Coronary artery (tissue), 2 donors: ENCODE measurements around the gene ATL1.

Experiments
- DNase-seq: peaks from one replicate; pipeline ENCODE4 v3.0.0-alpha.2; 2017; ENCODE audit warnings: low spot score
- H3K27ac ChIP-seq, 2 donors: fragments of 200-600 bp; sonication (generic); one replicate each; pipeline ENCODE4 v1.5.1; 2016 to 2019
- H3K4me3 ChIP-seq: fragments of 200-600 bp; sonication (generic); 2 replicates; pipeline ENCODE4 v1.5.1; 2016; ENCODE audit warnings: mild to moderate bottlenecking, moderate library complexity
- TF ChIP-seq, protein P1 (sequence below): fragments of 200-600 bp; sonication (generic); IDR thresholded peaks from one replicate; pipeline ENCODE4 v1.5.1; 2019; ENCODE audit warnings: antibody characterized with exemption

The ATL1 gene

DNA sequence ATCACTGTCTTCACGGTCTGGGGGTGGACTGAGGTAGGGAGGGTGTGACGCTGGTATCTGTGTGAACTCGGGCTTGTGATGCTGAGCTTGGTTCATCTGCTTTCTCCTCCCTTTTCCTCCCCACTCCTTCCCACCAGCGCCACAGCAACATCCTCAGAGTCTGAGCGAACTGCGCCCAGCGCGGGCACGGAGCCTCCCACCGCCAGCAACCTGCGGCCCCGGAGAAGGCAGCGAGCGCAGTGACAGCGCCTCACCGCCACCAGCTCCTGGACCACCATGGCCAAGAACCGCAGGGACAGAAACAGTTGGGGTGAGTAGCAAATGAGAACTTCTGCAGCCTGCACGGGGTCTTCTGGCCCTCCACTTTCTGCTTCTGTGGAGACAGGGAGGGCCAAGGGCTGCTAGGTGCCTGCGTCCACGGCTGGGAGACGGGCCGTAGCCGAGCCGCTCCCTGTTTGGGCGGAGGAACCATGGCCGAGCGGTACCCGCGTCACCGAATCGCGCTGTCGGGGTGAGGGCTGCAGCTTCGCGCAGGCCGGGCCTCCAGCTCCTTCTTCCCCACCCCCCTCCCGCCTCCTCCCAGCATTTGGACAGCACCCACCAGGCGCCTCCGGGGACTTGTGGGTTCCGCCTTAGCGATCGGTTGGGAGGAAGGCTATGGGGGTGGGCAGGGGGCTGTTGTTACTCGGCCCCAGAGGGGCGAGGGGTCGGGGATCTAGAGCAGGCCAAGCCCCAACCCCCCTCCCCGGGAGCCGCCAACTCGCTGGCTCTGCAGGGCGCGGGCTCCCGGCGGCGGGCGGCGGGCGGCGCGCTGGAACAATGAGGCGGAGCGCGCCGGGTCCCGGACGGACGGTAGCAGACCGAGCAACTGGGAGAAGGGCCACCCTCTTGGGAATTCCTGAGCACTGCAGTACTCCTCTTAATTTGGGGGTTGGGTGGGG is at the start of gene ATL1:
Gene ATL1 (plus strand): TSS at position 156 of the 941 bp plus-strand sequence. CDS start 121 bp downstream, at position 277.
- peak within 1 kb of the TSS; percentile 87 for H3K4me3 ChIP-seq
- H3K27ac ChIP-seq: peak within 1 kb of the TSS; percentile 94 to 98
- peak; percentile 93 for DNase-seq
- TF ChIP-seq, protein P1, sequence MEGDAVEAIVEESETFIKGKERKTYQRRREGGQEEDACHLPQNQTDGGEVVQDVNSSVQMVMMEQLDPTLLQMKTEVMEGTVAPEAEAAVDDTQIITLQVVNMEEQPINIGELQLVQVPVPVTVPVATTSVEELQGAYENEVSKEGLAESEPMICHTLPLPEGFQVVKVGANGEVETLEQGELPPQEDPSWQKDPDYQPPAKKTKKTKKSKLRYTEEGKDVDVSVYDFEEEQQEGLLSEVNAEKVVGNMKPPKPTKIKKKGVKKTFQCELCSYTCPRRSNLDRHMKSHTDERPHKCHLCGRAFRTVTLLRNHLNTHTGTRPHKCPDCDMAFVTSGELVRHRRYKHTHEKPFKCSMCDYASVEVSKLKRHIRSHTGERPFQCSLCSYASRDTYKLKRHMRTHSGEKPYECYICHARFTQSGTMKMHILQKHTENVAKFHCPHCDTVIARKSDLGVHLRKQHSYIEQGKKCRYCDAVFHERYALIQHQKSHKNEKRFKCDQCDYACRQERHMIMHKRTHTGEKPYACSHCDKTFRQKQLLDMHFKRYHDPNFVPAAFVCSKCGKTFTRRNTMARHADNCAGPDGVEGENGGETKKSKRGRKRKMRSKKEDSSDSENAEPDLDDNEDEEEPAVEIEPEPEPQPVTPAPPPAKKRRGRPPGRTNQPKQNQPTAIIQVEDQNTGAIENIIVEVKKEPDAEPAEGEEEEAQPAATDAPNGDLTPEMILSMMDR: no peak

DNA sequence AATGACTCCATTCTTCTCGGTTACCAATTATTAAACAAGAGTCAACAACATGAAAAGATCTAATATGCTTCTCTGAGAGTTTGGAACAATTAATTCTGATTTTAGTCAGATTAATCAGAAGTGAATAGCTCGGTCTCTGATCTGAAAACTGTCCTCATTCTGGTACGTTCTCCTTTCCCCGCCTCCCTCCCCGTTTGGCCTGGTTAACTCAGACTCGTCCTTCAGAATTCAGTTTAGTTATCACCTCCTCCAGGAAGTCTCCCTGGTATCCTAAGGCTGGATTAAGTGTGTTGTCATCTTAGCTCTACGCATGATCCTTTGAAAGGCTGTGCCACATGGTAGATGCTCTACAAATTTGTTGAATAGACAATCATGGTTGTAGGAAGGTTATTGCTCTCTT is 49.8 kb upstream of the ATL1 start:
- DNase-seq: no peak
- Histone ChIP-seq H3K4me3 (no peak overlapping the region), H3K27ac (no peak overlapping the region)
- TF ChIP-seq, protein P1: no peak

DNA sequence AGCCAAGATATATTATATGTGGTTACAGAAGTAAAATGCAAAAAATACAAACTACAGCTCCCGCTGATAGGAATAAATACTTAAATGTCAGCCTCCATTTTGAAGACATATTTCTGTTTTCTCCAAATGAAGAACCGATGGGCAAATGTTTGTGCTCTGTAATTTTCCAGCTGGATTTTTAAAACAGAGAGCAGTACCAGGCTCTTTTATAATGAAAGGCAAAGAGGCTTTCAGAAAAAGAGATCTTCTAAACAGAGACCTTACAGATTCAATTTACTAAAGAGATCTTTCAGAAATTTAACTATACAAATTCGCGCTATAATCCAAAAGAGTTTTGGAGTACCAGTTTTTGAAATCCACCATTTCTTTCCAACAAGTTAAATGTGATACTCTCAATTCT is 47.5 kb upstream of the ATL1 start:
- TF ChIP-seq, protein P1: no peak

DNA sequence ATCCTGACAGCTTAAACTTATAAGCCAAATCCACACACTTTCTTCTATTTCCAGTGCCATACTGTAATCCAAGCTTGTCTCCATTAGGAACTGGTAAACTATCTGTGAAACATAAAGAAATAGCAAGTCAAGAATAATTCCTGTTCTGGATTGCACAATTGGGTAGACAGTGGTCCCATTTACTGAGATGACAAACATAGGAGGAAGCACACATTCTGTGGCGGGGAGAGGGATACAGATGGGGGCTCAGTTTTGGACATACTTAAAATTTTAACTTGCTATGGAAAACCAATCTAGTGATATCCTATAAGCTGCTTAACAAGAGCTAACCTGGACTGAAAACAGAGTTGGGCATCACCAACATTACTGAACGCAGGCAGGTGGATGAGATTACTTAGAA is 43.9 kb upstream of the ATL1 start:
- TF ChIP-seq, protein P1: no peak
- Histone ChIP-seq H3K27ac (no peak overlapping the region), H3K4me3 (no peak overlapping the region)
- no peak for DNase-seq

More for the DNA sequence above, 47.5 kb upstream of the ATL1 start:
- no peak overlapping the region for H3K4me3 ChIP-seq
- no peak overlapping the region for H3K27ac ChIP-seq
- no peak for DNase-seq

DNA sequence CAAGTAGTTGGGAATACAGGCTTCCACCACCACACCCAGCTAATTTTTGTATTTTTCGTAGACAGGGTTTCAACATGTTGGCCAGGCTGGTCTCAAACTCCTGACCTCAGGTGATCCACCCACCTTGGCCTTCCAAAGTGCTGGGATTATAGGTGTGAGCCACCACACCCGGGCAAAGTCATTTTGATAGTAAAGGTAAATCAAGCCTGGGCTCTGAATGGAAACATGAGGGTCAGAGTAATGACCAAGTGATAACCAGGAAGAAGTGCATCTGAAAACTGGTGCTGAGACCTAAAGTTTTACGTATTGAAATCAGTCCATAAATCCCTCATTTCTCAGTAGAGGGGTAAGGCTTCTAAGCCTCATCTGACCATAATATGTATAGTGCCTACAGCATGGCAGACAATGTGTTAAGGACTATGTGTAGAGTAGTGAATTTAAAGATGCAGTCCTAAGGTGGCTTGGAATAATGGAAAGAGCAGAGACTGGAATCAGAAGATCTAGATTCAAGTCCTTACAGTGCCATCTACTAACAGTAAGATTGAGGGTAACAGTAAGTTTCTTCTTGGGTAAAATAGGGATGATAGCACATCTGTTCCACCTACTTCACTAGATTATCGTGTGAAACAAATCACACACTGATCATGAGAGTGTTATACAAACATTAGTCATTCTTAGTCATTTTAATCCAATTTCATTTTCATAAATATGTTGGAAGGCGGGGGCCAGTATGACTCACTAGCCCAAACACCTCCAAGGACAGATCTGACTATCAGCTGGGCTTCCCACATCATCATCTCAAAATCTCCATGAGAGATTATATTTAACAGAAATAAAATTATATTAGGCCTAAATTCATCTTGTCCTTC is 38.8 kb upstream of the ATL1 start:
- no peak for DNase-seq
- Histone ChIP-seq H3K4me3 (peak overlapping the region; percentile 4), H3K27ac (peak overlapping the region in 1 of 2 donors; percentile 64)
- TF ChIP-seq, protein P1: no peak

DNA sequence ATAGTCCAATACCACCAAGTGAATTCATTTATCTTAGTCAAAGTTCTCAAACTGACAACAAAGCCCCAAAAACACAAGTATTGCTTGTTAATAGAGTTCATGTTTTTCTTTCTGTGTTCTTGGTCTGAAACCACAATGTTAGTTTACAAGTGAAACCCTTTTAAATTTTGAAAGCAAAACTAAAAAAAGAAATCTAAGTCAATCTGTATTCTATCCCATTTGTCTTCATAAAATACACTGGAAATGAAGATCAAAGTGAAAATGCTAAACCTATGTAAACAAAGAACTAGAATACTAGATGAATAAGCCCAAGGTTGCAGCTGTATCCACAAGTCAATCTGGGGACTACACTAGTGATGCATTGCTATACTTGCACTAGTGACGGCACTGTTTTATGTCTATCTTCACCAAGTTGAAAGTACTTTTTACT is 38.0 kb upstream of the ATL1 start:
- TF ChIP-seq, protein P1: no peak
- no peak for DNase-seq
- H3K4me3 ChIP-seq: peak overlapping the region; percentile 4
- peak overlapping the region in 1 of 2 donors; percentile 64 for H3K27ac ChIP-seq
